Inferior parietal cortex (tissue), 1 donor: ENCODE data around the gene SIAH2.

Experiments
- DNase-seq: peaks from one replicate; pipeline ENCODE4 v3.0.0-alpha.2; 2016; ENCODE audit errors: extremely low spot score

SIAH2 gene

GRCh38 chr3:150733936-150734794, 28.8 kb downstream of the SIAH2 start:
- no peak for DNase-seq

DNA sequence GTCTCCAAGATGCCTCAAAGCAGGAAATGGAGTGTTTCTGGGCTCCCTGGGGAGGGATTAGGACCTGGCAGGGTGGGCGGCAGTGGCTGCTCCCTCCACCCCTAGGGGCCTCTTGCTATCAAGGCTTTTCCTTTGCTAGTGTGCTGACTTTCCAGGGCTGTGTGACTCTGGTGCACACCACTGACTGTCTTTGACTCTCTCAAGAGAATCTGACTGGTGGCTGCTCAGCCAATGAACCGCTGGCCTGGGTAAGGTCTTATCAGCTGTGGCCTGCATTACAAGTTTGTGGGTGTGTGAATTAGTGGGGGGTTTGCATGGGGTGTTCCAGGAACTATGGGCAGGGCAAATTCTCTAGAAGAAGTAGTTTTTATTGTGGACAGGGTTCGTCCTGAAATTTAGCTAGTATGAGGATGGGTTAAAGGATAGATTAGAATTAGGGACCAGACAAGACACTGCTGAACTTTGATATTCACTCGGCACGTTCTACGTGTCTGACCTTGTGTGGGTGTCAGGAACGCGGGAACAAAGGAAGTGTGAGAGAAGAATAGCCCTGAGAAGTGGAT, 29.5 kb downstream of the SIAH2 start:
- no peak for DNase-seq

- no peak for DNase-seq
These were observed 33.1 kb downstream of the SIAH2 start for GRCh38 chr3:150729682-150730360.

GRCh38 chr3:150727653-150728502, 35.1 kb downstream of the SIAH2 start:
- no peak for DNase-seq

- no peak for DNase-seq
These were observed 37.4 kb downstream of the SIAH2 start for GRCh38 chr3:150725548-150725947.

GRCh38 chr3:150723946-150724345, 39.0 kb downstream of the SIAH2 start:
- DNase-seq, result no peak

DNA sequence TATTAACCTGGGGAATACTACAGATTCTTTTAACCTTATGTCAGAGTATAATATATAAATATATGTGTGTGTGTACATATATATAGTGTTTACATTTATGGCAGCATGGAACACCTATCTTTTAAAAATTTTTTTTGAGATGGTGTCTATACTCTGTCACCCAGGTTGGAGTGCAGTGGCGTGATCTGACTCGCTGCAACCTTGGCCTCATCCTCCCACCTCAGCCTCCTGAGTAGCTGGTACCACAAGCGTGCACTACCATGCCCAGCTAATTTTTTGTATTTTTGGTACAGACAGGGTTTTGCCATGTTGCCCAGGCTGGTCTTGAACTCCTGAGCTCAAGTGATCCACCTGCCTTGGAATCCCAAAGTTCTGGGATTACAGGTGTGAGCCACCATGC, 40.7 kb downstream of the SIAH2 start:
- no peak for DNase-seq

DNA sequence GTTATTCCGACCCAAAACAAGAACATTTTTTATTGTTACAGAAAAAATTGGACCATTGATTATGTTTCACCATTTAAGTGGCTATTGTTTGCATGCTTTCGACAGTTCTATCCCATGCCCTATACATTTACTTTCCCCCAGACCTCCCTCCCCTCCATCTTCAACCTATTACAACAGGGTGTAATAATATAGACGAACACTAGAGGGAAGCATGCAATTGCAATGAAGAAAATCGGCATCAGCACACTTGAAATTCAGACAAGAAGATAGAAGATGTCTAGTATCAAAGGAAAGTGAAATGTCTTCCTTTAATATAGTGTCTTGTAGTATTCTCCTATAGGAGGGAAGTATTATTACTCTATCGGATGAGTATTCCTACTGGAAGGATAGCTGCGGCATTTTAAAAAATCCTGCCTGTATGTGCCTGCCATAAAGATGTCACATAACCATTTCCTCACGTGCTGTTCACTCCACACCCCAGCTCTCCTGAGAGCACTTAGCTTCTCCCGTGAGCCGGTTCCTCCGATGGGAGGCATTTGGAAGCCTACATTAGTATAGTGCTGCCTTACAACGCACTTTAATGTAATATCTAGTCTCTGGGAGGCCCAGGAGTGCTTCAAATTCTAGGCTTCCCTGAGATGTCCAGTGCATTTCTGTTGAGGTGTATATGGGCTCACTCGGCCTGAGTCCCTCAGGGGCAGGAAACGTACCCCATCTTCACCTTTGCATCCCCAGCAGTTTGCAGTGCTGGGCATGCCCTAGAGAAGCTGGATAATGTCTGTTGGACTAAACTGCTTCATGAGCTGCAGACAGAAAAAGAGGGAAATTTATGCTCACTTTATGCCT, 41.5 kb downstream of the SIAH2 start:
- DNase-seq, result peak; percentile 82

DNA sequence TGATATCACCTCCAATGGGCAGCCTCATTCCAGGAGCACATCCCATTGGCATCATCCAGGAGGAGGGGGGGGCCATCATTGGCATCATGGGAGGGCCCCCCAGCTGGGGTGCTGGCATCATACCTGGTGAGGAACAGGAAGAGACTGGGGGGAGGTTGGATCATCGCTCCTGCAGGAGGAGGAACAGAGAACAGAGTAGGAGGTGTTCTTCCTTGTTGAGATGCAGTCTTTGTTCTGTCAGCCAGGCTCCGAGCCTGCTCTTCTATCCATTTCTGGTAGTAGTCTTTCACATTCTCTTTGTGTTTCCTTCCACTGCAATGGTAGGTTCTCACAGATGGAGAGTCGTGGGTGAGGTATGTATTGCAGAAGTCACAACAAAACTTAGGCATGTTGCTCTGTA, 42.5 kb downstream of the SIAH2 start:
- no peak for DNase-seq

GRCh38 chr3:150710097-150710496, 52.9 kb downstream of the SIAH2 start:
- DNase-seq, result no peak

GRCh38 chr3:150703756-150704344, 59.1 kb downstream of the SIAH2 start, which contains the start of gene ERICH6:
ERICH6 (minus strand) TSS chr3:150703920; CDS start chr3:150703898, 22 bp downstream.
- DNase-seq, result peak; percentile 75

GRCh38 chr3:150703299-150703755, 59.6 kb downstream of the SIAH2 start:
- DNase-seq, result no peak

DNA sequence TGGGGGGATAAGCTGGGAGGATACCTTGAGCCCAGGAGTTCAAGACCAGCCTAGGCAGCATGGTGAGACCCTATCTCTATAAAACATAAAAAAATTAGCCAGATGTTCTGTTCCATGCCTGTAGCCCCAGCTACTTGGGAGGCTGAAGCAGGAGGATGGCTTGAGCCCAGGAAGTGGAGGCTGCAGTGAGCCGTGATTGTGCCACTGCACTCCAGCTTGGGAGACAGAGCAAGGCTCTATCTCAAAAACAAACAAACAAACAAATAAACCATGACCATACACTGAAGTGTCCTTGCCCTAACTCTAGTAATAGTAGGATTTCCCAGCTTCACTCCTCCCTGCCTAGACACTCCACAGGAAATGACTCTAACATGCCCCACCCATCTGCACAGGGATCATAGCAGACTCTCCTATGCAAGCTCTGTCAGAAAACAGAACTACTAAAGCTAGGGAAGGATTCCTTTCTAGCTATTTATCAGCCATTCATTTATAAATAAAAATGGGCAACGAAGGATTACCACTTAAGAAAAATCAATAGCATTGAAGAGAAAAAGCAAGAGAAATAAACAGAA, 63.8 kb downstream of the SIAH2 start:
- DNase-seq, result no peak

- DNase-seq, result no peak
These were observed 65.3 kb downstream of the SIAH2 start for GRCh38 chr3:150697646-150698045.

GRCh38 chr3:150691414-150692040, 71.4 kb downstream of the SIAH2 start:
- no peak for DNase-seq
